ENCODE data around the gene SLC4A1. TPM values are rescaled to one million over a fixed set of nuclear protein-coding genes. Genes with fewer than 3 reads are reported as not detected.

The SLC4A1 gene
- total and polyA plus RNA-seq, 2 of the 13 experiments (the other 11 are each of a cell fraction or from before 2014, with no cell fraction given), result not detected

DNA sequence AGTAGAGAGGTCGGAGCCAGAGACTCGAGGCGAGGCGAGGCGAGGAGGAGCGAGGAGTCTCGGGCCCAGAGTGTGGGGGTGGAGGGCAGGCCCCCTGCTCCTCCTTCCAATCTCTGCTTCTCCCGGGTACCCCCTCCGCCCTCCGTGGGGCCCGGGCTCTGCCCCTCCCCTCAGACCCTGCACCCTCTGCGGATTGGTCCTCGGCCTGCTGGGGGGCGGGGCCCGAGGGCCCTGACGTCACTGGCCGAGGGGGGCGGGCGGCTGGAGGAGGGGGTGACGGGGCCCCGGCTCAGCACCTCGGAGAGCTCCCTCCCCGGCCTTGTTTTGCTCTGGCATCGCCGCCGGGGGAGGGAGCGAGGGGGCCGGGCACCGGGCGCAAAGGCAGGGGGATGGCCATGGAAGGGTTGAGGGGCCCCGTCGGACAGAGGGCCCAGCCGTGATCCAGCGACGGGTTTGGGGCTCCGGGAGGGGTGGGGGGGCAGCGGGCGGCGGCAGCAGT, 40.4 kb upstream of the SLC4A1 start, which contains the start of gene RUNDC3A (continued):
- TF ChIP-seq ZFX (CRISPR knock-in tag; IDR thresholded peaks at IDR 0.05; ENCODE audit: low read depth) (peak; percentile 42; the same call in 1 of the 2 replicates), ZNF552 (CRISPR knock-in tag; IDR thresholded peaks at IDR 0.05; ENCODE audit: borderline replicate concordance) (0 out of 2 replicates have a peak, but pooled peaks have one; percentile 57), ZNF230 (CRISPR knock-in tag; IDR thresholded peaks at IDR 0.05) (no peak), XBP1 (CRISPR knock-in tag; IDR thresholded peaks at IDR 0.05) (0 out of 2 replicates have a peak, but pooled peaks have one; percentile 64), NFRKB (IDR thresholded peaks at IDR 0.05) (no peak), ZBTB7A (CRISPR knock-in tag; IDR thresholded peaks at IDR 0.05) (no peak), ZNF501 (CRISPR knock-in tag; IDR thresholded peaks at IDR 0.05) (peak; percentile 55; the same call in 1 of the 2 replicates), ZNF382 (CRISPR knock-in tag; IDR thresholded peaks at IDR 0.05; ENCODE audit: borderline replicate concordance) (no peak), ZNF282 (IDR thresholded peaks at IDR 0.05; ENCODE audit: partially characterized antibody) (no peak), PRPF4 (IDR thresholded peaks at IDR 0.05; ENCODE audit: low read depth, low read length, poor library complexity, severe bottlenecking) (no peak), SMYD3 (CRISPR knock-in tag; IDR thresholded peaks at IDR 0.05) (no peak), TBL1XR1 (IDR thresholded peaks at IDR 0.05; ENCODE audit: borderline replicate concordance, low read length, partially characterized antibody) (no peak), HNRNPK (IDR thresholded peaks at IDR 0.05; ENCODE audit: low read depth, low read length, poor library complexity, severe bottlenecking) (peak; percentile 51), NKX3-1 (CRISPR knock-in tag; IDR thresholded peaks at IDR 0.05) (peak; percentile 85), KDM1A (CRISPR knock-in tag; IDR thresholded peaks at IDR 0.05) (no peak), ZNF850 (CRISPR knock-in tag; conservative IDR thresholded peaks at IDR 0.05) (no peak), ZNF790 (CRISPR knock-in tag; IDR thresholded peaks at IDR 0.05; ENCODE audit: borderline replicate concordance) (peak; percentile 38; the same call in 1 of the 2 replicates), POLR2A (IDR thresholded peaks at IDR 0.05; ENCODE audit: insufficient read depth in 1 of 2, low read depth in 2 of 2, low read length in 2 of 2) (no peak), SMAD1 (CRISPR knock-in tag; IDR thresholded peaks at IDR 0.05; ENCODE audit: borderline replicate concordance, low read depth) (no peak)
- TF ChIP-seq, protein P1, sequence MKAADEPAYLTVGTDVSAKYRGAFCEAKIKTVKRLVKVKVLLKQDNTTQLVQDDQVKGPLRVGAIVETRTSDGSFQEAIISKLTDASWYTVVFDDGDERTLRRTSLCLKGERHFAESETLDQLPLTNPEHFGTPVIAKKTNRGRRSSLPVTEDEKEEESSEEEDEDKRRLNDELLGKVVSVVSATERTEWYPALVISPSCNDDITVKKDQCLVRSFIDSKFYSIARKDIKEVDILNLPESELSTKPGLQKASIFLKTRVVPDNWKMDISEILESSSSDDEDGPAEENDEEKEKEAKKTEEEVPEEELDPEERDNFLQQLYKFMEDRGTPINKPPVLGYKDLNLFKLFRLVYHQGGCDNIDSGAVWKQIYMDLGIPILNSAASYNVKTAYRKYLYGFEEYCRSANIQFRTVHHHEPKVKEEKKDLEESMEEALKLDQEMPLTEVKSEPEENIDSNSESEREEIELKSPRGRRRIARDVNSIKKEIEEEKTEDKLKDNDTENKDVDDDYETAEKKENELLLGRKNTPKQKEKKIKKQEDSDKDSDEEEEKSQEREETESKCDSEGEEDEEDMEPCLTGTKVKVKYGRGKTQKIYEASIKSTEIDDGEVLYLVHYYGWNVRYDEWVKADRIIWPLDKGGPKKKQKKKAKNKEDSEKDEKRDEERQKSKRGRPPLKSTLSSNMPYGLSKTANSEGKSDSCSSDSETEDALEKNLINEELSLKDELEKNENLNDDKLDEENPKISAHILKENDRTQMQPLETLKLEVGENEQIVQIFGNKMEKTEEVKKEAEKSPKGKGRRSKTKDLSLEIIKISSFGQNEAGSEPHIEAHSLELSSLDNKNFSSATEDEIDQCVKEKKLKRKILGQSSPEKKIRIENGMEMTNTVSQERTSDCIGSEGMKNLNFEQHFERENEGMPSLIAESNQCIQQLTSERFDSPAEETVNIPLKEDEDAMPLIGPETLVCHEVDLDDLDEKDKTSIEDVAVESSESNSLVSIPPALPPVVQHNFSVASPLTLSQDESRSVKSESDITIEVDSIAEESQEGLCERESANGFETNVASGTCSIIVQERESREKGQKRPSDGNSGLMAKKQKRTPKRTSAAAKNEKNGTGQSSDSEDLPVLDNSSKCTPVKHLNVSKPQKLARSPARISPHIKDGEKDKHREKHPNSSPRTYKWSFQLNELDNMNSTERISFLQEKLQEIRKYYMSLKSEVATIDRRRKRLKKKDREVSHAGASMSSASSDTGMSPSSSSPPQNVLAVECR (CRISPR knock-in tag; IDR thresholded peaks at IDR 0.05; ENCODE audit: borderline replicate concordance), result peak; percentile 87; the same call in 1 of the 2 replicates
- TF ChIP-seq, protein P2, sequence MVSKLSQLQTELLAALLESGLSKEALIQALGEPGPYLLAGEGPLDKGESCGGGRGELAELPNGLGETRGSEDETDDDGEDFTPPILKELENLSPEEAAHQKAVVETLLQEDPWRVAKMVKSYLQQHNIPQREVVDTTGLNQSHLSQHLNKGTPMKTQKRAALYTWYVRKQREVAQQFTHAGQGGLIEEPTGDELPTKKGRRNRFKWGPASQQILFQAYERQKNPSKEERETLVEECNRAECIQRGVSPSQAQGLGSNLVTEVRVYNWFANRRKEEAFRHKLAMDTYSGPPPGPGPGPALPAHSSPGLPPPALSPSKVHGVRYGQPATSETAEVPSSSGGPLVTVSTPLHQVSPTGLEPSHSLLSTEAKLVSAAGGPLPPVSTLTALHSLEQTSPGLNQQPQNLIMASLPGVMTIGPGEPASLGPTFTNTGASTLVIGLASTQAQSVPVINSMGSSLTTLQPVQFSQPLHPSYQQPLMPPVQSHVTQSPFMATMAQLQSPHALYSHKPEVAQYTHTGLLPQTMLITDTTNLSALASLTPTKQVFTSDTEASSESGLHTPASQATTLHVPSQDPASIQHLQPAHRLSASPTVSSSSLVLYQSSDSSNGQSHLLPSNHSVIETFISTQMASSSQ (IDR thresholded peaks at IDR 0.05; ENCODE audit: low read depth), result no peak
- TF ChIP-seq, protein P2 (CRISPR knock-in tag; IDR thresholded peaks at IDR 0.05; ENCODE audit: borderline replicate concordance), result no peak
- TF ChIP-seq, protein P3, sequence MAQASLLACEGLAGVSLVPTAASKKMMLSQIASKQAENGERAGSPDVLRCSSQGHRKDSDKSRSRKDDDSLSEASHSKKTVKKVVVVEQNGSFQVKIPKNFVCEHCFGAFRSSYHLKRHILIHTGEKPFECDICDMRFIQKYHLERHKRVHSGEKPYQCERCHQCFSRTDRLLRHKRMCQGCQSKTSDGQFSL (CRISPR knock-in tag; IDR thresholded peaks at IDR 0.05), result peak; percentile 75; the same call in 1 of the 2 replicates
